ENCODE results near the gene F2RL3.
"Not testable (repeated sequence)": the region's sequence is repeated elsewhere in the genome, so short reads cannot be mapped to it uniquely, and the experiment has no call there.

F2RL3 gene

DNA sequence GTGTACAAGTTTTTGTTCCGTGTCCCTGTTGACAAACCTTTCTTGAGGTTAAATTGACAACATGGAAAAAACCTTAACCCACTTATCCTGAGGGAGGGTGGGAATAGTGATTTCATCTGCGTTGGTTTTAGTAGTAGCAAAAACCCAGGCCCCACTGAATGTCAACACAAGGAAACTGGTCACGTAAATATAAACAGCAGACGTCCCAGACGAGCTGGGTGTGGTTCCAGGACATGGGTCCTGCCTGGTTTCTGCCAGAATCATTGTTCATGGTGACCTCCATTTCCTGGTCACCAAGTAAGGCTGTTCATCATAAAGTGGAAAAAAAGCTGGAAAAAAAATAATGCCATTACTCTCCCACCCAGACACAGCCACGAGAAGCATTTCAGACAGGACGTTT lies 16.9 kb upstream of the F2RL3 start:
- TF ChIP-seq, protein P1, sequence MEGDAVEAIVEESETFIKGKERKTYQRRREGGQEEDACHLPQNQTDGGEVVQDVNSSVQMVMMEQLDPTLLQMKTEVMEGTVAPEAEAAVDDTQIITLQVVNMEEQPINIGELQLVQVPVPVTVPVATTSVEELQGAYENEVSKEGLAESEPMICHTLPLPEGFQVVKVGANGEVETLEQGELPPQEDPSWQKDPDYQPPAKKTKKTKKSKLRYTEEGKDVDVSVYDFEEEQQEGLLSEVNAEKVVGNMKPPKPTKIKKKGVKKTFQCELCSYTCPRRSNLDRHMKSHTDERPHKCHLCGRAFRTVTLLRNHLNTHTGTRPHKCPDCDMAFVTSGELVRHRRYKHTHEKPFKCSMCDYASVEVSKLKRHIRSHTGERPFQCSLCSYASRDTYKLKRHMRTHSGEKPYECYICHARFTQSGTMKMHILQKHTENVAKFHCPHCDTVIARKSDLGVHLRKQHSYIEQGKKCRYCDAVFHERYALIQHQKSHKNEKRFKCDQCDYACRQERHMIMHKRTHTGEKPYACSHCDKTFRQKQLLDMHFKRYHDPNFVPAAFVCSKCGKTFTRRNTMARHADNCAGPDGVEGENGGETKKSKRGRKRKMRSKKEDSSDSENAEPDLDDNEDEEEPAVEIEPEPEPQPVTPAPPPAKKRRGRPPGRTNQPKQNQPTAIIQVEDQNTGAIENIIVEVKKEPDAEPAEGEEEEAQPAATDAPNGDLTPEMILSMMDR (IDR thresholded peaks at IDR 0.05; ENCODE audit: unreplicated experiment in 3 of 3) = no peak
- Mint-ChIP-seq H3K27me3 (ENCODE audit: low read depth) (no peaks in the 10 kb centered on the region), H3K9me3 (no peaks in the 10 kb centered on the region), H3K27ac (no peak overlapping the region), H3K36me3 (ENCODE audit: low read depth) (peaks cover 65% of the 10 kb centered on the region), H3K4me1 (no peaks in the 10 kb centered on the region), H3K4me3 (no peak overlapping the region)

DNA sequence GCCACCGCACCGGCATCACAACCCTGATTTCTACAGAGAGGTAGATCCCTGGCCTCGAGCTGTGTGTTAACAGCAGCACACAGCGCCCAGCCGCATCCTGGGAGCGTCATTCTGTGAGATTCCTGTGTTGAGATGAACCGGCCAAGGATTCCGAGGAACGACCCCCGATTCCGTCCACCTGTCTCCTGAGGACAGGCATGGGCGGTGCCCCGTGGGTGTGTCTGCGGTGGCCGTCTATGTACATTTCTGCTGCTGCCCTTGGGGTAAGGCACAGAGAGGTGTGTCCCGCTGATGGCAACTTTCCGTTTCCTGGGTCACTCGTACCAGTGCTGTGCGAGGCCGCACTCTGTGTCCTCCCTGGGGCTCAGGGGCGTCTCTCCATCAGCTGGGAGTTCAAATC lies 16.1 kb upstream of the F2RL3 start:
- Mint-ChIP-seq H3K27ac (no peak overlapping the region), H3K4me3 (no peak overlapping the region), H3K27me3 (ENCODE audit: low read depth) (no peaks in the 10 kb centered on the region), H3K9me3 (no peaks in the 10 kb centered on the region), H3K4me1 (no peaks in the 10 kb centered on the region), H3K36me3 (ENCODE audit: low read depth) (peaks cover 68% of the 10 kb centered on the region)
- TF ChIP-seq, protein P1 (IDR thresholded peaks at IDR 0.05; ENCODE audit: unreplicated experiment in 3 of 3) = no peak

DNA sequence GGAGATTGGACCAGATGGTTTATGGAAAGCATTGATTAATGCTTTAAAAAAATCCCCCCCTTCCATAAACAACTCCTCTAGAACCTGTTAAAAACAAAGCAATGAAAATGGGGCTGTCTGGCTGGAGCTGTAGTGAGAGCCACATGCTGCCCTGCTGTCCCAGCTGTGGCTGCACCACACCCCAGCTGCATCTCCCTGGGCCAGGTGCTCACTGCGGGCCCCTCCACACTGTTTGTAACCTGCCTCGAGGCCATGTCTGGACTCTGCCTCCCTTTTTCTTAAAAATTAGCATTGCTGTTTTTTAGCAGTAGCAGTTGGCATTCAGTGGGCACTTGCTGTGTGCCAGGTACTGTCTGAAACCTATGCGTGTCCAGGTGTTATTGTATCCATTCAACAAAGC lies 15.2 kb upstream of the F2RL3 start:
- Mint-ChIP-seq H3K27me3 (ENCODE audit: low read depth) (no peaks in the 10 kb centered on the region), H3K9me3 (no peaks in the 10 kb centered on the region), H3K4me3 (no peak overlapping the region), H3K36me3 (ENCODE audit: low read depth) (peaks cover 63% of the 10 kb centered on the region), H3K4me1 (no peaks in the 10 kb centered on the region), H3K27ac (no peak overlapping the region)
- TF ChIP-seq, protein P1 (IDR thresholded peaks at IDR 0.05; ENCODE audit: unreplicated experiment in 3 of 3) = no peak

DNA sequence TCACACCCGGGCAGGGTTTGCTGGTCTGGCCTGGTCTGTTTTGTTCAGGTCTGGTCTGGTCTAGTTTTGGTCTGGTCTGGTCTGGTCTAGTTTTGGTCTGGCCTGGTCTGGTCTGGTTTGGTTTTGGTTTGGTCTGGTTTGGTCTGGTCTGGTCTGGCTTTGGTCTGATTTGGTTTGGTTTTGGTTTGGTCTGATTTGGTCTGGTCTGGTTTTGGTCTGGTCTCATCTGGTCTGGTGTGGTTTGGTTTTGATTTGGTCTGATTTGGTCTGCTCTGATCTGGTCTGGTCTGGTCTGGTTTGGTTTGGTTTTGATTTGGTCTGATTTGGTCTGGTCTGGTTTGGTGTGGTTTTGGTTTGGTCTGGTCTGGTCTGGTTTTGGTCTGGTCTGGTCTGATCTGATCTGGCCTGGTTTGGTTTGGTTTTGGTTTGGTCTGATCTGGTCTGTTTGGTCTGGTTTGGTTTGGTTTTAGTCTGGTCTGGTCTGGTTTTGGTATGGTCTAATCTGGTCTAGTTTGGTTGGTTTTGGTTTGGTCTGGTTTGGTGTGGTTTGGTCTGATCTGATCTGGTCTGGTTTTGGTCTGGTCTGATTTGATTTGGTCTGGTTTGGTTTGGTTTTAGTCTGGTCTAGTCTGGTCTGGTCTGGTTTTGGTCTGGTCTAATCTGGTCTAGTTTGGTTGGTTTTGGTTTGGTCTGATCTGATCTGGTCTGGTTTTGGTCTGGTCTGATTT lies 14.4 kb upstream of the F2RL3 start:
- Mint-ChIP-seq H3K27ac (no peak overlapping the region), H3K36me3 (ENCODE audit: low read depth) (peaks cover 69% of the 10 kb centered on the region), H3K4me3 (no peak overlapping the region), H3K9me3 (no peaks in the 10 kb centered on the region), H3K27me3 (ENCODE audit: low read depth) (no peaks in the 10 kb centered on the region), H3K4me1 (no peaks in the 10 kb centered on the region)
- TF ChIP-seq, protein P1 (IDR thresholded peaks at IDR 0.05; ENCODE audit: unreplicated experiment in 3 of 3) = no peak

DNA sequence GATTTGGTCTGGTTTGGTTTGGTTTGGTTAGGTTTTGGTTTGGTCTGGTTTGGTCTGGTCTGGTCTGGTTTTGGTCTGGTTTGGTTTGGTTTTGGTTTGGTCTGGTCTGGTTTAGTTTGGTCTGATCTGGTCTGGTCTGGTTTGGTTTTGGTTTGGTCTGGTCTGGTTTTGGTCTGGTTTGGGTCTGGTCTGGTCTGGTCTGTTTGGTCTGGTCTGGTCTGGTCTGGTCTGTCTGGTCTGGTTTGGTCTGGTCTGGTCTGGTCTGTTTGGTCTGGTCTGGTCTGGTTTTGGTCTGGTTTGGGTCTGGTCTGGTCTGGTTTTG lies 13.9 kb upstream of the F2RL3 start:
- H3K36me3 Mint-ChIP-seq (ENCODE audit: low read depth) = peaks cover 71% of the 10 kb centered on the region
- not testable (repeated sequence) for H3K4me1 Mint-ChIP-seq; H3K9me3 Mint-ChIP-seq; H3K27ac Mint-ChIP-seq; H3K27me3 Mint-ChIP-seq (ENCODE audit: low read depth); H3K4me3 Mint-ChIP-seq

DNA sequence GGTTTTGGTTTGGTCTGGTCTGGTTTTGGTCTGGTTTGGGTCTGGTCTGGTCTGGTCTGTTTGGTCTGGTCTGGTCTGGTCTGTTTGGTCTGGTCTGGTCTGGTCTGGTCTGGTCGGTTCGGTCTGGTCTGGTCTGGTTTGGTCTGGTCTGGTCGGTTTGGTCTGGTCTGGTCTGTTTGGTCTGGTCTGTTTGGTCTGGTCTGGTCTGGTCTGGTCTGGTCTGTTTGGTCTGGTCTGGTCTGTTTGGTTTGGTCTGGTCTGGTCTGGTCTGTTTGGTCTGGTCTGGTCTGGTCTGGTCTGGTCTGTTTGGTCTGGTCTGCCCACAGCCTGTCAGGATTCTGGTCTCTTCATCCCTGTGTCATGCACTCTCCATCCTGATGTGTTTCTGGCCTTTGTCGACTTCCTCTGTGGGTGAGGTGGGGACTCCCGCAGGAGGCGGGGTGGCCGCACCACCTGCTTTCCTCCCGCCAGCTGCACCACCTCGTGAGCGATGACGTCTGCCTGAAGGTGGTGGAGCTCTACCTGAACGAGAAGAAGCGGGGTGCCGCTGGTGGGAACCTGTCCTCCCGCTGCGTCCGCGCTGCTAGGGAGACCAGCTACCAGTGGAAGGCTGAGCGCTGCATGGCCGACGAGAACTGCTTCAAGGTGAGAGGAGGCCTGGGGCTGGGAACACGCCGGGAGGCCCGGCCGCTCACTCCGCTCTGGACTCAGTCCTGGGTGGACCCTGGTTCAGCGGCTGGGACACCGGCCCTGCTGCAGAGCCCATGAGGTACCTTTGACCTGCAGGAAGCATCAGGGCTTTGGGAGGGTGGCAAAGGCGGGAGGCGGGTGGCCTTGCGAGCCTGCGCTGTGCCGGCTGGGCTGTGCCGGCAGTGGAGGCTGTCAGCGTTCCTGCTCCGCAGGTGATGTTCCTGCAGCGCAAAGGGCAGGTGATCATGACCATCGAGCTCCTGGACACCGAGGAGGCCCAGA lies 12.9 kb upstream of the F2RL3 start:
- peaks cover 75% of the 10 kb centered on the region for H3K36me3 Mint-ChIP-seq (ENCODE audit: low read depth)

More for the DNA sequence above, 12.9 kb upstream of the F2RL3 start:
- Mint-ChIP-seq H3K4me3 (no peak overlapping the region), H3K27ac (no peak overlapping the region), H3K4me1 (no peaks in the 10 kb centered on the region), H3K9me3 (peaks cover 3% of the 10 kb centered on the region), H3K27me3 (ENCODE audit: low read depth) (no peaks in the 10 kb centered on the region)
- TF ChIP-seq, protein P1 (IDR thresholded peaks at IDR 0.05; ENCODE audit: unreplicated experiment in 3 of 3) = no peak
